Right lobe of liver (tissue), 4 donors: Measurements from ENCODE around the gene LAMB2.

Experiments
- POLR2A ChIP-seq: fragments of 450-650 bp; IDR thresholded peaks from one replicate; pipeline ENCODE4 v1.6.1; 2017; ENCODE audit warnings: antibody characterized with exemption, mild to moderate bottlenecking
- TF ChIP-seq, protein P1 (sequence below), 4 donors: fragments of 200-600 bp in 3 of 4; fragments of 450-650 bp in 1 of 4; IDR thresholded peaks; one replicate each; pipeline versions ENCODE4 v1.5.1 to v1.8.0; 2016 to 2022; ENCODE audit warnings: antibody characterized with exemption in 4 of 4, mild to moderate bottlenecking in 2 of 4
- donor health status: DM: no; HTN: no; CAD: no.
- donor health status: DM: no; HTN: no; CAD: no.
- donor health status: DM: no; HTN: yes; CAD: no.

DNA sequence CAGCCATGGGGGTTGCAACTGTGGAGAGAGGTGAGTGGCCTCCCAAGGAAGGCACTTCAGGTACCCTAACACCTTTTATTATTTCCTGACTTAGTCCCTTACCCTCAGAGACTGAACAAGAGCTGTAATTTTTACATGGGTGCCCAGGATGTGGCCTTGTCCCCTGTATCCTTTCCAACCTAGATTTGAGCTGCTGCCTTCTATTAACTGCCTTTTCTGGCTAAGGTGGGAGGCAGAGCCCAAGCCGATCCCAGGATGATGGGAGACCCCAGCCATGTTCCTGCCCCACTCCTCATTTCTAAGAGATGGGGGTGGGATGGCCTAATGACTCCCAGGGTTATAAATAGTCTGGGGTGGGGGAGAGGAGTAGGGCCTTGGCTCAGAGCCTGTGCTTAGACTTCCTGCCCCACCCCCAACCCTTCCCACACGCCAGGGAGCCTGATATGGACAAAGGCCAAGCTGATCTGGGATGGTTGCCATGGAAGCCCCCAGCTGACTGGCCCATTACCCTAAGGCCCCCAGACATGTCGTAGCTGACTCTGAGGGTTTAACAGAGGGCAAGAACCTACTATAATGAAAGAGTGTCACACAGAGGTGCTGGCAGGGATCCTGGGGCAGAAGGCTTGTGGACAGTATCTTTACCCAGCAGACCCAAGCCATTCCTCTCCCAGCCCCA, 40.4 kb upstream of the LAMB2 start:
- TF ChIP-seq, protein P1, sequence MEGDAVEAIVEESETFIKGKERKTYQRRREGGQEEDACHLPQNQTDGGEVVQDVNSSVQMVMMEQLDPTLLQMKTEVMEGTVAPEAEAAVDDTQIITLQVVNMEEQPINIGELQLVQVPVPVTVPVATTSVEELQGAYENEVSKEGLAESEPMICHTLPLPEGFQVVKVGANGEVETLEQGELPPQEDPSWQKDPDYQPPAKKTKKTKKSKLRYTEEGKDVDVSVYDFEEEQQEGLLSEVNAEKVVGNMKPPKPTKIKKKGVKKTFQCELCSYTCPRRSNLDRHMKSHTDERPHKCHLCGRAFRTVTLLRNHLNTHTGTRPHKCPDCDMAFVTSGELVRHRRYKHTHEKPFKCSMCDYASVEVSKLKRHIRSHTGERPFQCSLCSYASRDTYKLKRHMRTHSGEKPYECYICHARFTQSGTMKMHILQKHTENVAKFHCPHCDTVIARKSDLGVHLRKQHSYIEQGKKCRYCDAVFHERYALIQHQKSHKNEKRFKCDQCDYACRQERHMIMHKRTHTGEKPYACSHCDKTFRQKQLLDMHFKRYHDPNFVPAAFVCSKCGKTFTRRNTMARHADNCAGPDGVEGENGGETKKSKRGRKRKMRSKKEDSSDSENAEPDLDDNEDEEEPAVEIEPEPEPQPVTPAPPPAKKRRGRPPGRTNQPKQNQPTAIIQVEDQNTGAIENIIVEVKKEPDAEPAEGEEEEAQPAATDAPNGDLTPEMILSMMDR (IDR thresholded peaks at IDR 0.05), result no peak
- TF ChIP-seq POLR2A, result no peak
